ENCODE data around the gene ST8SIA2.
"Not testable (repeated sequence)": the region's sequence is repeated elsewhere in the genome, so short reads cannot be mapped to it uniquely, and the experiment has no call there.

Gene ST8SIA2

DNA sequence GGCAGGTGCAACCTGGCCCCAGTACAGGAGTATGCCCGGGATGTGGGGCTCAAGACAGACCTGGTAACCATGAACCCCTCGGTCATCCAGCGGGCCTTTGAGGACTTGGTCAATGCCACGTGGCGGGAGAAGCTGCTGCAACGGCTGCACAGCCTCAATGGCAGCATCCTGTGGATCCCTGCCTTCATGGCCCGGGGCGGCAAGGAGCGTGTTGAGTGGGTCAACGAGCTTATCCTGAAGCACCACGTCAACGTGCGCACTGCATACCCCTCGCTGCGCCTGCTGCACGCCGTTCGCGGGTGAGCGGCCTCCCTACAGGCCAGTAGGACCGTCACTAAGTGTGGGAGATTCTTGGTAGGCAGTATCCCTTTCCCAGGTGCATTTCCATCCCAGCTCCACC lies 51.0 kb downstream of the ST8SIA2 start:
- no peak for DNase-seq

DNA sequence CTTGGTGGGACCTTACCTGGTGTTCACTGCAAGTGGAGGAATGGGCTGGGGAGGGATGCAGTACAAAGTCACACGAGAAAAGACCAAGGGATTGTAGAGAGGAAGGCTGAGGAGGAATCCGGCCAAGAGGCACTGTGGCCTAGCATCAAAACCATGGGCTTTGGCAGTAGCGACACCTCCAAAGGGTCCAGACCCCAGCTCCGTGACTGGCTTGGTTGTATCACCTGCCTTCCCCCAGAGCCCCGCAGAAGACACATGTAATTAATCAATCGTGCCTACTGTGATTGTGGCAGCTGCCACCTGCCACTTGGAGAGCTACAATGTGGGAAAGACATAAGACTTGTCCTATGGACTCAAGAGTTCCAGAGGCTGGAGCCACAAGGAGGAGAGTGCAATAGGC lies 54.7 kb downstream of the ST8SIA2 start:
- no peak for DNase-seq

DNA sequence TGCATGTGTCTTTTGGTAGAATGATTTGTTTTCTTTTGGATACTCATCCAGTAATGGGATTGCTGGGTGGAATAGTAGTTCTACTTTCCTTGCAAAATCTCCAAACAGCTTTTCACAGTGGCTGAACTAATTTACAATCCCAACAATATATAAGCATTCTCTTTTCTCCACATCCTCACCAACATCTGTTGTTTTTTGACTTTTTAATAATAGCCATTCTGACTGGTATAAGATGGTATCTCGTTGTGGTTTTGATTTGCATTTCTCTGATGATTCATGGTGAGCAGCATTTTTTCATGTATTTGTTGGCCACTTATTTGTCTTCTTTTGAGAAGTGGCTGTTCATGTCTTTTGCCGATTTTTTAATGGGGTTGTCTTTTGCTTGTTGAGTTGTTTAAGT lies 55.8 kb downstream of the ST8SIA2 start:
- no peak for DNase-seq

DNA sequence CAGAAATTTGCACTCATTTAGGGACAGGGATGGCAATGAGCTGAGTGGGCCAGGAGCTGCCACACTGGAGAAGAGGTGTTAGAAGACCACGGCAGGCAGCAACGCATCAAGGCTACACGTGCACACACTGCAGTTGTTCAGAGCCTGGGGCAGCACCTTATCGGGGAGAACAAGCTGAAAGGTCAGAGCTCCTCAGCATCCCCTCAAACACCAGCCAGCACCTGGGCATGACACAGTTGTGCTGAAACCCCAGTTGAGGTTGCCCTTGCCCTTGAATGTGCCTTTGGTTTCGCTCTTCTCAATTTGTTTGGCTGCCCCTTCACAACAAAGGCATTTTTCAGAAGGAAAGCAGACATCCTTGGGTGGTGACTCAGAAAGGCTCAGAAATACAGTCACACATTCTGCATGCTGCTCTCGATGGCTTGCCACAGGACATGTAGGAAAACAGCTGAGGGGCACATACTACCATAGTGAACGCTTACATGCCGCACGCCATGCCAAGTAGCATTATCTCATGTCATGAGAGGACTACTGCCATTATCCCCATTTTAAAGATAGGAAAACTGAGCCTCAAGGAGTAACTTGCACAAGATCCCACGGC lies 57.6 kb downstream of the ST8SIA2 start:
- DNase-seq, result no peak

DNA sequence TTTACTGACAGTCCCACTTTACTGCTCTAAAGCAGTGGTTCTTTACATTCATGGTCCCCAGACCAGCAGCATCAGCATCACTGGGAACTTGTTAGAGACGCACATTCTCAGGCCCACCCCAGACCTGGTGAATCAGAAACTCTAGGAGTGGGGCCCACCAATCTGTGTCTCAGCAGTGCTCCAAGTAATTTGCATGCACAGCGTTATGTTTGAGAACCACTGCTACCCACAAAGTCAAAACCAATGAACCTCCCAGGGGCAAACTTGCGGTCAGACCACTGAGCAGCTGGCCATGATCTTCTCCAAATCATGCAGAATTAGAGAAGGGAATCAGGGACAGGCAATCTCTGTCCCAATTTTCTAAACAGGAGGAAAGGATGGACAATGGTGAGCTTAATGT lies 58.5 kb downstream of the ST8SIA2 start:
- DNase-seq, result no peak

DNA sequence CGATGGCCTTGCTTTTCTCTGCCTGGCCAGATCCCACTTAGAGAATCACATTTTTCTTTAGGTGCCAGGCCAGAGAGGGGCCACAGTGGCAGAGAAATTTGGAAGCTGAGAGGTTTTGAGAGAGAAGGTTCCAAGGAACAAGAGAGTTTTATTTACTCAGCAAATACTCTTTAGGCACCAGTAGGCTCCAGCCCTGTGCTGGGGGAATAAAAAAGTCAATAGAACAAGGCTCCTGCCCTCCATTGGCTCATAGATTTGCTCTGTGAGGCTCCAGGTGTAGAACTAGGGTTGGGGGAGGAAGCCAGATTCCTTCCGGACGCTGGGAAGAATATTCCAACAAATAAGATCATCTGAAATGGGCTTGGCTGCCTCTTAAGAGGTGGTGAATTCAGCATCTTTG lies 59.9 kb downstream of the ST8SIA2 start:
- DNase-seq, result no peak

DNA sequence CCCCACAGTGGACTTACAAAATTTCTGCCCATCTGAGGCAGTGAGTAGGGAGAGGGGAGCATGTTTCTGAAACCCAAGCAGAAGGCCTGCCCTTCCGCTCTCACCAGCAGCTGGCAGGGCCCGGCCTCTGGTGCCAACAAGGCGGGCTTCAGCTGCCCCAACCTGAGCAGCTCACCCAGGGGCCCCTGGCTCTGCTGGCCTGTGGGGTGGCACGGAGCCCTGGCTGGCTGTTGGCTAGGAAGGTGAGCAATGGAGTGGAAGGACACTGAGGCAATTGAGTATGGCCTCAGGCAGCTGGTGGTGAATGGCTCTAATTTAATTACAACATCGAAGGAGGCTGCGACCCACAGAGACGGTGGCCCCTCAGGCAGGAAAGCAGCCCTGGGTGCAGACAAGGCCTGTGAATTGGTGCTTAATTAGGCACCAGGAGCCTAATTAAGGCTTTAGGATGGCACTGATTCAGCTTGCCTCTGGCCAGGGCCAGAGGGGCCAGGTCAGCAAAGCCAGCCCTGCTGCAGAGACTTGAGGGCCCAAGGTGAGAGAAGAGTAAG lies 60.9 kb downstream of the ST8SIA2 start:
- no peak for DNase-seq

DNA sequence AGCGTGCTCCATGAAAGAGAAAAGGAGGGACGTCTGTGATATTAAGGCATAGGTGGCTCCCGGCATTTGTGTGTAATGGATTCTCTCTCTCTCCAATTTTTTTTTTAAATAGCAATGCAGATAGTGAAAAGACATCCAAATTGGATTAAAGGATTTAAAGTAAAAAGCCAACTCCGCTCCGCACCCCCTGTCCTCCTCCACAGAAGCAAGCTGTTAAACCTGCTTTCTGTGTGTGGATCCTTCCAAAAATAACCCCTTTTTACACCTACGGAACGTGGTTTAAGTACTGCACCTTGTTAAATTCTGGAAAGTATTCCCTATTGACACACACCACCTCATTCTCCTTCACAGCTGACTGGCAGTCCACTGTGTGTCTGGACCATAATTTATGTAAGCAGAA lies 61.6 kb downstream of the ST8SIA2 start:
- DNase-seq, result no peak

DNA sequence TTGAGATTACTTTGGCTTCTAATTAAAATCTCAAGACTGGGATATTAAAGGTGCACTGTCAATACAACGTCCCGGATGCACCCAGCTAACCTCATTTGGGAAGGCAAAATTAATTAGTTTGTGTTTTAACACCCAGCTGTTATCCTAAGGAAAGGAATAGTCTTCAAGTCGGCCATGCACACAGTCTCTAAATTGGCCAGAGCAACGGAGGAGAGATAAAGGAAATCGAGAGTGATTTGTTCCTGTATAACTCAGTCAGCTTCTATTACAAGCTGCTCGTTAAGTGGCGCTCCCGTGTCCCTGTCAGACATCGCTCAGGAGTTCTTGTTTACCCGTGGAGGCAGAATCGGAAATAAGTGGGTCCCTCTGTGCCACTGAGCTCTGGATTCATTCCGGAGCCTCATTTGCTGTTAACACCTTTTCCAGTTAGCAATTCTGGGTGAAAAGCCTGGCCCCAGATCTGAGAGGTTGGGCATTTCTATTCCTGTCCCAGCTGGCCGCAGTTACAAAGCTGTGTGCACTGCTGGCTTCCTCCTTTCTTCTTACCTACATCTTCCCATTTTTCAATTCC lies 63.9 kb downstream of the ST8SIA2 start:
- DNase-seq, result peak; percentile 4

DNA sequence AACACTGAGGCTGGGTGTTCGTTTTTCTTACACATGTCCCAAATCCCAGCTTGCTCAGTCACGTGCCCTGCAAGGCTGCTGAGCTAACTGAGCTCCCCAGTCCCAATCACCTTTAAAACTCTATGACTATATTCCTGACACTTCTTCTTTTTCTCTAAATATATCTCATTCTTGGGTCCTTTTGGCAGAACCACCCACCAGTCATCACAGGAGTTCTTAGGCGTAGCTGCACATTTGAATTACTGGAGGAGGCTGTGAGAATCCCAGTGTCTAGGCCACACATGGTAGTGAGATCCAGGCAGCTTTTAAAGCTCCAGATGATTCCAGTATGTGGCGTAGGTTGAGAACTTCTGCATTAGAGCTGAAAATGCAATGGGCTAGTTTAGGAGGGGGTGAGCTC lies 66.3 kb downstream of the ST8SIA2 start:
- DNase-seq, result no peak

DNA sequence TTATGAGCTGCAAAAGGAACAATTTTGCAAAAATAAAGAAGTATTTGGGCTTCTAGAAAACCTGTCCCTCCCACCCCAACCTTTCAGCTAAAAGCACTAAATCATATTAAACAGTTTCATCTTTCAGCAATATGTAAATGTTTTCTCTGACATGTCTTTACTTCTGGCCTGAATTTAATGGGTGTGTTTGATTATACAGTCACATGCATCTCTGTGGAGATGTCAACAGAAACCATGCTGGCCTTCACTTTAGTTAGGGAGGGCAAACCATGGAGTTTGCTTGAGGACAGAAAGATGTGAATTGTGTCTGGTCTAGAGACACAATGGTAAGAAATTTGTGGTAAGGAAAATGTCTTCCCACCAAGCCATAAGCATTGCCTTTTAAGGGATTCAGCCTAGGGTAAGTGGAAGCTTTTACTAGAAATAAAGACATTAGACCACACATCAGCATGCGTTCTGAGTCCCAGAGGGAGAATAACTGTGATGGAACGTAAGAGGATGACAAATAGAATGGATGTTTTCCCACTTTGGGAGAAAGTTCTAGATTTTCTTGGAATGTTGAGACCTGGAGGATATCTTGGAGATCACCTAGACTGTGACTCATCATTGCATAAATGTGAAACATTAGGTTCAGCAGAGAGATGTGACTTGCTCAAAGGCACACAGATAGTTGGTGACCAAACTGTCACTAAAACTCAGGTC lies 68.9 kb downstream of the ST8SIA2 start:
- no peak for DNase-seq

DNA sequence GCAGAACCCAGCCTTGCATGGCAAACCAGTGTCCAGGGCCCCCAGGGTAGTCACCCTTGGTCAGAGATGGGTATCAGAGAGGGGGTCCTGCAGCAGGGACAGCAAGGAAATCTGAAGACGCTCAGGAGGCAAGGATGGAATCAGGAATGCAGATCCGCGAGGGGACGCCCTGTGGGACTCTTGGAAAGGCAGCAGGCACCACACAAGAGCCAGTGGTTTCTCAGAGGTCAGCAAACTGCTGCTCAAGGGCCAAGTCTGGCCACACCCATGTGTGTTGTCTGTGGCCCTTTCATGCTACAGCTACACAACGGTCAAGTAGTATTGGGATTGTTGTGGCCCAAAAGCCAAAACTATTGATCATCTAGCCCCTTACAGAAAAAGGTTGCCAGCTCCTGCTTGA lies 69.7 kb downstream of the ST8SIA2 start:
- DNase-seq, result no peak

DNA sequence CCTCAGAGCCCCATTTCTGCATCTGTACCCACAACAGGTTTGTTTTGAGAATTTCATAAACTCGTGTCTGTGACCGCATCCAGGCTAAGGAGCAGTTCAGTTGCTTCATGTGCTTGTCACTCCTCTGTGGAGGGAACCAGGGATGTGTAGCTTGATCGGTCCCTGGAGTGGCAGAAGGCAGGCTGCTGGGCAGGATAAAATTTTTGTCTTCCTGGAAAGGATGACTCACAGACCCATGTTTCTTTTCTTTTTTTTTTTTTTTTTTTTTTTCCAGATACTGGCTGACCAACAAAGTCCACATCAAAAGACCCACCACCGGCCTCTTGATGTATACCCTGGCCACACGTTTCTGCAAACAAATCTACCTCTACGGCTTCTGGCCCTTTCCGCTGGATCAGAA lies 70.1 kb downstream of the ST8SIA2 start:
- DNase-seq, result no peak

DNA sequence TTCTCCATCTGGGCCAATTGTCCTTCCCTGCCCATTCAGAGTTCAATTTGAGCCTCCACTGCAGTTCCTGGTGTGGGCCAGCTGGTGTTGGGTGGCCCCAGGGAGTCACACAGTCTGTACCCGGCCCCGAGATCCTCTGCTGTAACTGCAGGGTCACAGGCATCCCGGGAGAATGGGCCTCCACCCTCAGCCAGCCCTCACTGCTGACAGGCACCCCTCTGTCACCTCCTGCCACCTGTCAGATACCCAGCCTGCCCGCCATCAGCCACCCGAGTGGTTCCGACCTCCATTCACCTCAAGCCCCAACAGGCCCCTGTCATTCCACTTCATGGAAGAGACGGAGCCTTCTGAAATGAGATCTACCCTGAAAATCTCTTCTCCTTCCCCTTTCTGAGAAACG lies 73.2 kb downstream of the ST8SIA2 start:
- DNase-seq, result no peak

DNA sequence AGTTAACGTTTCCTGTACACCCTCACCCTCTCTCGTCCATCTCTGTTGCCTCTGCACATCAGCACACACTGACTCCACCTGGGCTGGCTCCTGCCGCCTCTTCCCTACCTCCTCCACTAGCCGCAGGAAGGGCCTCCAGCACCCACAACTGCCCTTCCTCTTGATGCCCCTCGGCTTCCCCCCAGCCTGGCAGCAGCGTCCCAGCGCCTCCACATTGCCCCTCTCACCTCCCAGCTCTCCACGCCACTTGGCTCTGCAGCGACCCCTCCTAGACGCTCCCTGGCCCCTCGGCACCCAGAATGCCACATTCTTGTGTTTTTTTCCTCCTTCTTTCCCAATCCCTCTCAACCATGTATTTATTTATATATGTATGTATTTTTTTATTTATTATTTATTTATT lies 73.6 kb downstream of the ST8SIA2 start:
- DNase-seq, result no peak

DNA sequence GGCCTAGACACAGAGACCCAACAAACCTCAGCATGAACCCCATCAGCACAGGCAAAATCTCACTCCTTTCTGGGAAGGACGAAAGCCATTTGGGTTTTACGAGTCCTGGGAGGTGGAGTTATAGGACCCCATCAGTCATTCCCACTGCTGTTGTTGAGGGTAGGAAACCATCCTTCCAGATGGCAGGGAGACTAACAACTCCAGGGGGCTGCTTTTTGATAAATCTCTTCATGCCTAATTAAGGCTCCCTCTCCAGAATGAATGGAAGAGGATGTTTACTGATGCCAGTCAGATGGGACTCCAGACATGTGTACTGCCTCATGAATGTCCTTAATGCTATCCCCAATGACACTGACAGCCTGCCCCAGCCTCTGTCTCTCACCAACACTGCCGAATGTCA lies 75.3 kb downstream of the ST8SIA2 start:
- no peak for DNase-seq

DNA sequence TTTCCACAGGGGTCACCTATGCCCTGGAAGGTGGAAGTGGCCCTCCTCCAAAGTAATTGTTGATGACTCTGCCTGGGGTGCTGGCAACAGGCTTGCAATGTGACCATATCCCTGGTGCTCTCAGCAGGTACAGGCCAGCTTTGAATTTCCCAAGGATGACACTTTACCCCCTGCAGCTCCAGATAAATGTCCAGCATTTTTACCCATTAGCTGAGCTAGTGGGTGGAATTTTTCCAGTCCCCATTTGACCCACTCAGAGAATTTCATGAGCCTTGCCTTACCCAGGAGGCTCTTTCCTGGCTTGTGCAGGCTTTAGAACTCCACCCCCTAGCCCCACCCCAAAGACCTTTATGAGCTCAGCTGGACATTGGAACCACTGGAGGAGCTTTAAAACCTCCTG lies 77.6 kb downstream of the ST8SIA2 start:
- no peak for DNase-seq

DNA sequence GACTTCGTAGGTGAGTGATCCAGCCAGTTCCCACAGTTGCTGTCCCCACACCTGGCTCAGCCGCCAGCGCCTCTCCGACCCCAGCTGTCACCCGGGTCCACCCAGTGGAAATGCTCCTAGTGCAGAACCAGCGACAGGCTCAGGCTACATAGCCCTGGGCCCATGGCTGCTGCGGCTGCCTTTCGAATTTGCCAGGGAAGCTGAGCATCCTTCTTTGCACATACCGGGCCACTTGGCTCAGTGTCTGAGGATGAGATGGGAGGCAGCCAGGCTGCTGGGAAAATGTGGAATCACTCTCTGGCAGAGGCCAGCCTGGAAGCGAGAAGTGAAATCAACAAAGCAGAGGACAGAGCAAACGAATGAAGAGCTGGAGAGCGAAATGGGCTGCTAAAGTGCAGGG lies 80.1 kb downstream of the ST8SIA2 start:
- DNase-seq, result no peak

DNA sequence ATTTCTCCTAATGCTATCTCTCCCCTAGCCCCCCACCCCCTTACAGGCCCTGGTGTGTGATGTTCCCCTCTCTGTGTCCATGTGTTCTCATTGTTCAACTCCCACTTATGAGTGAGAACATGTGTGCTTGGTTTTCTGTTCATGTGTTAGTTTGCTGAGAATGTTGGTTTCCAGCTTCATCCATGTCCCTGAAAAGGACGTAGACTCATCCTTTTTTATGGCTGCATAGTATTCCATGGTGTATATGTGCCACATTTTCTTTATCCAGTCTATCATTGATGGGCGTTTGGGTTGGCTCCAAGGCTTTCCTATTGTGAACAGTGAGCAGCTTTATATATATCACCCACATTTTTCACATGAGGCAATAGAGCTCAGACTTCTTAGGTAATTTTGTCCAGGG lies 86.0 kb downstream of the ST8SIA2 start:
- DNase-seq, result not testable (repeated sequence)

DNA sequence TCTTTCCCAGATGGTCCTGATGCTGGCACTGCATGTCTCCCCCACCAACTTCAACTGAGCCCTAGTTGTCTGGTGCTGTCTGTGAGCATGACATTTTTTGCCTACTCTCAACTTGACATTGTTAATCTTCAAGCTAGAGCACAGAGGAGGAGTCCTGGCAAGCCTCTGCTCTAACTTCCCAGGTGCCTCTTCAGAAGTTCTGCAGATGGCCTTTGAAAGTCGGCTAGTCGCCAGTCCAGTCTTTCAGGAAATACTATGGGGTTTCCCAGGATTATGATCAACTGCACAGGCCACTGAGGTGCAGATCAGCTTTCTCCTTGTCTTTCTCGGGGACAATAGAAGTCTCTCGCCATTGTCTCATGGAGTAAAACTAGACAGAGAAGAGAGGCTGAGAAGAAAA lies 86.7 kb downstream of the ST8SIA2 start:
- no peak for DNase-seq

DNA sequence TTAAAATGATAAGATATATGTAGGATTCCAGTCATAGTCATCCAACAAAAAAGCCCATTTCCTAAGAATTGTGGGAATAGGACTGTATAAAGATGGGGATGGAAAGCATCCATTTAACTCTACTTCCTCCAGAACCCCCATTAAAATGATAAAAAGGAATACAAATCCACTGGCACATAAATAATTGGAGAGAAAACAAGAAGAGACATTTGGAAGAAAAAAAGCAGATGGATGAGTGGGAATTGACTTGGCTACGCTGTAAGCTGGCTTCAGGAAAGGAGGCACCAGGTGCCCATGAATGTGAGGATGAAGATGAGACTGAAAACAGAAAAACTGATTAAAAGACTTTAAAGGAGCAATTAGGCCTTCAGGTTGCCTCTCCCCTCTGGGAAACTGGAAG lies 91.8 kb downstream of the ST8SIA2 start:
- no peak for DNase-seq

DNA sequence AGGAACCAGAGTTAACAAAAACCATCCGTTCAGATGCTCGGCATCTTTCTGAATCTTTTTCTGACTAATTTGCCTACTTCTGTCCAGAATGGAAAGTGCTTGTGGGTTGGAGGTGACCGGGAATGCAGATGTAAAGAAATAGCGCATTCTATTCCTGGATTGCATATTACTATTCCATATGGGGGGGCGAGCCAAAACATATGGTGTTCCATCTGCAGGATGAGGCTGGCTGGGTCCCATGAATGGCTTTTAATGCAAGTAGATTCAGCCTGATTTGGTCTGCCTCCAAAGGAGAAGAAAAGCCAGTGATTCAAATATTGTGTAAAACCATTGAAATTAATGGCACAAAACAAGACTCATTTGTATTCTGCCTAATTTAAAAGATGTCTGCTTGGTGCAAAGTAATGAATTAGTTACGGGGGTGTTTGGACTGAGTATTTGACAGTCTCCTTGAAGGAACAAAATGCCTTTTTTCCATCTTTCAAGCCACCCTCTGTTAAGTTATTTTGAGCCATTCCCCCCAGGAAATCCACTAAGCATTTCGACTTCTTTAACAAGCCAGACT lies 99.0 kb downstream of the ST8SIA2 start:
- DNase-seq, result no peak

DNA sequence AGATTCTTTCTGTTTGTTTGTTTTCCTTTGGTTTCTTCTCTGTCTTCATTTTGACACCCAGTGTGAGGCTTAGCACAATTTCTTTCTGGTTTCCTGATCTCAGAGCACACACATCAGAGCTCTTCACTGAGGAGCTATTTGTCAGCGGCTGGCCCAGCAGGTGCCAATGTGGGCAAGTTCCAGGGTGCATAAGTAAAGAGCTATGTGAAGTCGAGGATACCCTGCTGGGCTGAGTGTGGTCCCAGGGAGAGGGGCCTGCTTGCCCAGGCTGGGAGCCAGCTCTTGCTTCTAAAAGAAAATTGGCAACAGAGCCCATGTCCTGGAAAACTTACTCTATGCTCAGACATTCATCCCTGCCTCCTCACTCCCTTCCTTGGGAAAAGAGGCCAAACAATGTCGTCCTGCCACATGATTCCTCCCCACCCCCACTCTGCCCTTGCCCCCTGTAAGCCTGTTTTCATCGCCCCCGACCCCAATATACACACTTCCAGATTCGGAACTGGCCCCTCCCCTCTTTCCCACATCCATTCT lies 101.2 kb downstream of the ST8SIA2 start:
- no peak for DNase-seq

DNA sequence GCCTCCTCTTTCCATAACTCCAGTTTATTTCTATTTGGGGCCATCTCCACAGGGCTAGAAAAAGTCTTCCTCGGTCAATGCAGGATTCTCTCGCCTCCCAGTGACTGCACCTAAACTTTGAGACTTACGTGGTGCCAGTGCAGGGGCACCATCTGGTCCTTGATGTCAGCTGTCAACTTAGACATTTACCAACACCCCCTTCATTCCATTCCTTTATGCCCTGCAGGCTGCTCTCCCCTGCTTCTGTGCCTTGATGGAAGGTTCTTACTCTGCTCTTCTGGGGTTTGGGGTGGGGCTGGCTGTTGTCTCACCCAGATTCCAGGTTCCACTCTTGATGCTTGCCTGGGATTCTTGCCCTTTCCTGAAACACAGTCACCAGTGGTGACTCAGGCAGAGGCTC lies 101.8 kb downstream of the ST8SIA2 start:
- DNase-seq, result no peak
